SK-N-MC (cell line): ENCODE measurements around the gene GRB10.

Experiments
- EZH2 ChIP-seq: fragments of 200-600 bp; sonication (generic); IDR thresholded peaks from one replicate; pipeline ENCODE4 v1.6.1; 2017; ENCODE audit warnings: antibody characterized with exemption
- POLR2AphosphoS5 ChIP-seq: IDR thresholded peaks from 2 replicates; pipeline ENCODE4 v1.6.1; 2012; ENCODE audit warnings: mild to moderate bottlenecking, low read depth, low read length, borderline replicate concordance

- TF ChIP-seq POLR2AphosphoS5 (no peak), EZH2 (no peak)
These were observed 130.1 kb downstream of the GRB10 start for GRCh38 chr7:50652400-50653125.
